ENCODE measurements around the gene HYOU1.
"Not testable (repeated sequence)": the region's sequence is repeated elsewhere in the genome, so short reads cannot be mapped to it uniquely, and the experiment has no call there.

The HYOU1 gene

GRCh38 chr11:119042927-119043326 lies 14.1 kb downstream of the HYOU1 start:
- Histone ChIP-seq H3K27ac (no peak overlapping the region), H3K9me3 (ENCODE audit: severe bottlenecking) (no peaks in the 10 kb centered on the region), H3K4me3 (ENCODE audit: low read depth, low read length) (no peak overlapping the region), H3K27me3 (ENCODE audit: insufficient read depth, low read depth, severe bottlenecking) (no peaks in the 10 kb centered on the region), H3K36me3 (peaks cover 32% of the 10 kb centered on the region)
- DNase-seq = no peak
- TF ChIP-seq CTCF (IDR thresholded peaks at IDR 0.05; ENCODE audit: low read depth, low read length) = no peak

- no peak for DNase-seq
- H3K27ac ChIP-seq = no peak overlapping the region
- H3K27me3 ChIP-seq (ENCODE audit: insufficient read depth, low read depth, severe bottlenecking) = no peaks in the 10 kb centered on the region
- no peak for TF ChIP-seq CTCF (IDR thresholded peaks at IDR 0.05; ENCODE audit: low read depth, low read length)
- H3K4me3 ChIP-seq (ENCODE audit: low read depth, low read length) = no peak overlapping the region
- peaks cover 22% of the 10 kb centered on the region for H3K36me3 ChIP-seq
- no peaks in the 10 kb centered on the region for H3K9me3 ChIP-seq (ENCODE audit: severe bottlenecking)
Measured at GRCh38 chr11:119041821-119042514, 15.0 kb downstream of the HYOU1 start.

GRCh38 chr11:119039471-119039870 lies 17.5 kb downstream of the HYOU1 start:
- H3K4me3 ChIP-seq (ENCODE audit: low read depth, low read length); H3K36me3 ChIP-seq; H3K9me3 ChIP-seq (ENCODE audit: severe bottlenecking); DNase-seq; H3K27me3 ChIP-seq (ENCODE audit: insufficient read depth, low read depth, severe bottlenecking): not testable (repeated sequence)
- peak overlapping the region; percentile 74 for H3K27ac ChIP-seq

GRCh38 chr11:119038884-119039283 lies 18.1 kb downstream of the HYOU1 start:
- no peak for TF ChIP-seq CTCF (IDR thresholded peaks at IDR 0.05; ENCODE audit: low read depth, low read length)
- Histone ChIP-seq H3K36me3 (no peaks in the 10 kb centered on the region), H3K27me3 (ENCODE audit: insufficient read depth, low read depth, severe bottlenecking) (no peaks in the 10 kb centered on the region), H3K27ac (peak overlapping the region; percentile 74), H3K4me3 (ENCODE audit: low read depth, low read length) (no peak overlapping the region), H3K9me3 (ENCODE audit: severe bottlenecking) (no peaks in the 10 kb centered on the region)
- DNase-seq = no peak

- no peak for DNase-seq
- no peak for TF ChIP-seq CTCF (IDR thresholded peaks at IDR 0.05; ENCODE audit: low read depth, low read length)
- no peaks in the 10 kb centered on the region for H3K9me3 ChIP-seq (ENCODE audit: severe bottlenecking)
Measured at GRCh38 chr11:119034813-119035212, 22.2 kb downstream of the HYOU1 start.

GRCh38 chr11:119033421-119033820 lies 23.6 kb downstream of the HYOU1 start:
- not testable (repeated sequence) for H3K27ac ChIP-seq; DNase-seq; H3K4me3 ChIP-seq (ENCODE audit: low read depth, low read length); H3K27me3 ChIP-seq (ENCODE audit: insufficient read depth, low read depth, severe bottlenecking); H3K9me3 ChIP-seq (ENCODE audit: severe bottlenecking)
- H3K36me3 ChIP-seq = peaks cover 10% of the 10 kb centered on the region

More at GRCh38 chr11:119034813-119035212, 22.2 kb downstream of the HYOU1 start:
- Histone ChIP-seq H3K4me3 (ENCODE audit: low read depth, low read length) (no peak overlapping the region), H3K27me3 (ENCODE audit: insufficient read depth, low read depth, severe bottlenecking) (no peaks in the 10 kb centered on the region), H3K27ac (no peak overlapping the region), H3K36me3 (peaks cover 2% of the 10 kb centered on the region; the same call in 1 of the 2 replicates)

GRCh38 chr11:119031912-119032280 lies 25.1 kb downstream of the HYOU1 start:
- no peak for DNase-seq
- no peak for TF ChIP-seq CTCF (IDR thresholded peaks at IDR 0.05; ENCODE audit: low read depth, low read length)
- peaks cover 26% of the 10 kb centered on the region for H3K36me3 ChIP-seq
- no peak overlapping the region for H3K27ac ChIP-seq
- H3K9me3 ChIP-seq (ENCODE audit: severe bottlenecking) = no peaks in the 10 kb centered on the region
- no peaks in the 10 kb centered on the region for H3K27me3 ChIP-seq (ENCODE audit: insufficient read depth, low read depth, severe bottlenecking)
- no peak overlapping the region for H3K4me3 ChIP-seq (ENCODE audit: low read depth, low read length)
